Mesendoderm (in vitro differentiated cells): ENCODE measurements around the gene ENHO.

Source experiments
- DNase-seq: peaks from one replicate; pipeline ENCODE4 v3.0.0; 2013
- H2AK5ac ChIP-seq: 2 replicates; pipeline ENCODE4 v1.6.1; 2013; ENCODE audit warnings: low read length, inconsistent platforms
- H2BK120ac ChIP-seq: 2 replicates; pipeline ENCODE4 v1.6.1; 2013; ENCODE audit warnings: low read depth, mild to moderate bottlenecking, low read length, moderate library complexity, mixed read lengths
- H2BK15ac ChIP-seq: replicated peaks from 2 replicates; pipeline ENCODE4 v1.6.1; 2013; ENCODE audit warnings: low read depth, mild to moderate bottlenecking, moderate library complexity
- H2BK5ac ChIP-seq: 2 replicates; pipeline ENCODE4 v1.6.1; 2013; ENCODE audit warnings: low read length, inconsistent platforms
- H3K18ac ChIP-seq: 2 replicates; pipeline ENCODE4 v1.6.1; 2013; ENCODE audit warnings: mild to moderate bottlenecking, low read length, mixed read lengths
- H3K23ac ChIP-seq: one replicate; pipeline ENCODE4 v1.6.1; 2013; ENCODE audit warnings: low read length
- H3K27ac ChIP-seq: 2 replicates; pipeline ENCODE4 v1.5.1; 2013; ENCODE audit warnings: low read depth, mild to moderate bottlenecking, inconsistent platforms, low read length, moderate library complexity
- H3K27me3 ChIP-seq: 2 replicates; pipeline ENCODE4 v1.6.1; 2013; ENCODE audit warnings: low read length, control low read depth, mild to moderate bottlenecking, inconsistent platforms; ENCODE audit not compliant: insufficient read depth, poor library complexity
- H3K36me3 ChIP-seq: 2 replicates; pipeline ENCODE4 v1.6.1; 2013; ENCODE audit warnings: low read length, inconsistent platforms; ENCODE audit not compliant: control insufficient read depth, insufficient read depth
- H3K4ac ChIP-seq: one replicate; pipeline ENCODE4 v1.6.1; 2013; ENCODE audit warnings: low read depth, mild to moderate bottlenecking, low read length, moderate library complexity
- H3K4me1 ChIP-seq: 2 replicates; pipeline ENCODE4 v1.6.1; 2013; ENCODE audit warnings: low read depth, low read length, inconsistent platforms; ENCODE audit not compliant: control insufficient read depth
- H3K4me2 ChIP-seq: 2 replicates; pipeline ENCODE4 v1.6.1; 2013; ENCODE audit warnings: low read length
- H3K4me3 ChIP-seq: 2 replicates; pipeline ENCODE4 v1.5.1; 2013; ENCODE audit warnings: mild to moderate bottlenecking, low read length
- H3K56ac ChIP-seq: one replicate; pipeline ENCODE4 v1.6.1; 2013; ENCODE audit warnings: low read length
- H3K79me1 ChIP-seq: 2 replicates; pipeline ENCODE4 v1.6.1; 2013; ENCODE audit warnings: low read length, inconsistent platforms
- H3K79me2 ChIP-seq: 2 replicates; pipeline ENCODE4 v1.6.1; 2013; ENCODE audit warnings: mild to moderate bottlenecking, low read length; ENCODE audit not compliant: control insufficient read depth, insufficient read depth
- H3K9ac ChIP-seq: 2 replicates; pipeline ENCODE4 v1.6.1; 2013; ENCODE audit warnings: low read length, inconsistent platforms
- H4K5ac ChIP-seq: one replicate; pipeline ENCODE4 v1.6.1; 2013; ENCODE audit warnings: low read length
- H4K8ac ChIP-seq: one replicate; pipeline ENCODE4 v1.6.1; 2013; ENCODE audit warnings: low read depth, mild to moderate bottlenecking, control low read depth, low read length, moderate library complexity
- WGBS: extraction: QIAGEN DNeasy Blood & Tissue Kit; methylation state at CpG from one replicate; pipeline ENCODE4 v1.1.7; 2013; ENCODE audit warnings: low lambda C conversion rate, missing lambda C conversion rate; ENCODE audit not compliant: insufficient coverage; ENCODE audit errors: extremely low coverage; 5-methylcytosine and 5-hydroxymethylcytosine counted together

The ENHO gene

GRCh38 chr9:34563262-34563661 is 40.5 kb upstream of the ENHO start:
- H3K79me1 ChIP-seq, result no peaks in the 10 kb centered on the region
- H2BK15ac ChIP-seq, result no peak overlapping the region
- H3K18ac ChIP-seq, result no peak overlapping the region
- no peak overlapping the region for H3K4me3 ChIP-seq
- H4K8ac ChIP-seq, result no peak overlapping the region
- H3K4me1 ChIP-seq, result peaks cover 11% of the 10 kb centered on the region
- no peak overlapping the region for H2BK120ac ChIP-seq
- H4K5ac ChIP-seq, result no peak overlapping the region
- DNase-seq, result no peak
- no peaks in the 10 kb centered on the region for H3K79me2 ChIP-seq
- H3K4me2 ChIP-seq, result no peak overlapping the region
- no peaks in the 10 kb centered on the region for H3K27me3 ChIP-seq
- H3K56ac ChIP-seq, result no peak overlapping the region
- no peaks in the 10 kb centered on the region for H3K36me3 ChIP-seq
- H2AK5ac ChIP-seq, result no peak overlapping the region
- no CpG with 5 or more reads among the region's 5 CpGs for WGBS
- no peak overlapping the region for H3K27ac ChIP-seq
- no peak overlapping the region for H3K23ac ChIP-seq
- H3K4ac ChIP-seq, result no peak overlapping the region
- no peak overlapping the region for H3K9ac ChIP-seq
- H2BK5ac ChIP-seq, result no peak overlapping the region

GRCh38 chr9:34562135-34562745 is 39.5 kb upstream of the ENHO start:
- Histone ChIP-seq H2AK5ac (no peak overlapping the region), H2BK15ac (no peak overlapping the region), H4K5ac (no peak overlapping the region), H3K18ac (no peak overlapping the region), H3K36me3 (no peaks in the 10 kb centered on the region), H3K79me1 (no peaks in the 10 kb centered on the region), H3K4me1 (peaks cover 11% of the 10 kb centered on the region), H3K56ac (no peak overlapping the region), H4K8ac (no peak overlapping the region), H3K4me2 (no peak overlapping the region), H2BK5ac (no peak overlapping the region), H3K4me3 (no peak overlapping the region), H3K27me3 (no peaks in the 10 kb centered on the region), H3K9ac (no peak overlapping the region), H3K27ac (no peak overlapping the region), H2BK120ac (no peak overlapping the region), H3K4ac (no peak overlapping the region), H3K23ac (no peak overlapping the region), H3K79me2 (no peaks in the 10 kb centered on the region)
- no peak for DNase-seq
- no CpG with 5 or more reads among the region's 7 CpGs for WGBS

- H3K4me3 ChIP-seq, result no peak overlapping the region
- no peak overlapping the region for H2BK120ac ChIP-seq
- H3K4ac ChIP-seq, result no peak overlapping the region
- H3K18ac ChIP-seq, result no peak overlapping the region
- no peak overlapping the region for H3K27ac ChIP-seq
- H4K8ac ChIP-seq, result no peak overlapping the region
- no peak overlapping the region for H2BK5ac ChIP-seq
- H2AK5ac ChIP-seq, result no peak overlapping the region
- no peak overlapping the region for H3K23ac ChIP-seq
- WGBS, result no CpG with 5 or more reads among the region's 21 CpGs
- no peak for DNase-seq
- H3K56ac ChIP-seq, result no peak overlapping the region
- H3K4me2 ChIP-seq, result no peak overlapping the region
- H3K36me3 ChIP-seq, result no peaks in the 10 kb centered on the region
- no peak overlapping the region for H3K9ac ChIP-seq
- H4K5ac ChIP-seq, result no peak overlapping the region
- H2BK15ac ChIP-seq, result no peak overlapping the region
- H3K27me3 ChIP-seq, result no peaks in the 10 kb centered on the region
- peaks cover 11% of the 10 kb centered on the region for H3K4me1 ChIP-seq
- H3K79me2 ChIP-seq, result no peaks in the 10 kb centered on the region
- H3K79me1 ChIP-seq, result no peaks in the 10 kb centered on the region
Measured at GRCh38 chr9:34560599-34561214, 37.9 kb upstream of the ENHO start.

- Histone ChIP-seq H3K36me3 (no peaks in the 10 kb centered on the region), H4K5ac (no peak overlapping the region)
- WGBS, result no CpG with 5 or more reads among the region's 21 CpGs
Measured at GRCh38 chr9:34559624-34560455, 37.0 kb upstream of the ENHO start.

GRCh38 chr9:34558919-34559623 is 36.3 kb upstream of the ENHO start:
- no peak overlapping the region for H2BK5ac ChIP-seq
- H2AK5ac ChIP-seq, result no peak overlapping the region
- WGBS, result no CpG with 5 or more reads among the region's 17 CpGs
- no peak overlapping the region for H3K4me2 ChIP-seq
- peaks cover 8% of the 10 kb centered on the region for H3K4me1 ChIP-seq
- no peak overlapping the region for H3K9ac ChIP-seq
- no peaks in the 10 kb centered on the region for H3K79me2 ChIP-seq
- no peak overlapping the region for H2BK120ac ChIP-seq
- H3K18ac ChIP-seq, result no peak overlapping the region
- no peaks in the 10 kb centered on the region for H3K27me3 ChIP-seq
- H3K4ac ChIP-seq, result no peak overlapping the region
- no peak for DNase-seq
- no peak overlapping the region for H3K23ac ChIP-seq
- H2BK15ac ChIP-seq, result no peak overlapping the region
- H4K8ac ChIP-seq, result no peak overlapping the region
- H3K79me1 ChIP-seq, result no peaks in the 10 kb centered on the region
- no peaks in the 10 kb centered on the region for H3K36me3 ChIP-seq
- no peak overlapping the region for H4K5ac ChIP-seq
- no peak overlapping the region for H3K4me3 ChIP-seq
- H3K56ac ChIP-seq, result no peak overlapping the region
- no peak overlapping the region for H3K27ac ChIP-seq

More at GRCh38 chr9:34559624-34560455, 37.0 kb upstream of the ENHO start:
- Histone ChIP-seq H4K8ac (no peak overlapping the region), H3K4me1 (peaks cover 7% of the 10 kb centered on the region), H3K23ac (peak overlapping the region; percentile 15), H3K79me2 (no peaks in the 10 kb centered on the region), H2AK5ac (no peak overlapping the region), H2BK120ac (no peak overlapping the region), H3K27ac (no peak overlapping the region), H2BK15ac (no peak overlapping the region), H3K56ac (peak overlapping the region; percentile 51), H3K79me1 (no peaks in the 10 kb centered on the region), H3K4me3 (no peak overlapping the region), H3K9ac (peak overlapping the region; percentile 9), H3K4ac (no peak overlapping the region), H3K18ac (no peak overlapping the region), H2BK5ac (no peak overlapping the region), H3K4me2 (no peak overlapping the region), H3K27me3 (no peaks in the 10 kb centered on the region)
- DNase-seq, result no peak
